Measurements from ENCODE around the gene ESRP2.

Gene ESRP2

DNA sequence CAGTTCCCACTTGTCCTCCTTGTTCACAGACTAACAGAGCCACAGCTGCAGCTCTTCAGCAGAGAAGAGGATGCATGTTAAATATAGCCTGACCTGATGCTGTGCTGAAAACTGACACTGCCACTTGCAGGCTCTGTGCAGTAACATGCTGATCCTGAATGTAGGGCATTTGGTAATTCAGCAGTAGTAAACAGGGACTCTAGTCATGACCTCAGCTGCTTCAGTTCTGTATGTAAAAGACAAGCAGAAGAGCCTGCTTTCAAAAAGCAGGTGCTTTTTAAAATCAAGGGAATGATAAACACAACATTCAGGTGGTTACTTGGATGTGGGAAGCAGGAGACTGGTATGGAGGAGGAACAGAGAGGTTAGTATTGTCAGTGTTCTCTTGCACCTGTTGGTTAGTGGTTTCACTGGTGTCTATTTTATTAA, 33.8 kb downstream of the ESRP2 start:
- no peak overlapping the region for H3K4me3 ChIP-seq (replicated peaks in 1 of 2; ENCODE audit: low read depth in 2 of 2, low read length in 2 of 2)
- TF ChIP-seq, protein P1, sequence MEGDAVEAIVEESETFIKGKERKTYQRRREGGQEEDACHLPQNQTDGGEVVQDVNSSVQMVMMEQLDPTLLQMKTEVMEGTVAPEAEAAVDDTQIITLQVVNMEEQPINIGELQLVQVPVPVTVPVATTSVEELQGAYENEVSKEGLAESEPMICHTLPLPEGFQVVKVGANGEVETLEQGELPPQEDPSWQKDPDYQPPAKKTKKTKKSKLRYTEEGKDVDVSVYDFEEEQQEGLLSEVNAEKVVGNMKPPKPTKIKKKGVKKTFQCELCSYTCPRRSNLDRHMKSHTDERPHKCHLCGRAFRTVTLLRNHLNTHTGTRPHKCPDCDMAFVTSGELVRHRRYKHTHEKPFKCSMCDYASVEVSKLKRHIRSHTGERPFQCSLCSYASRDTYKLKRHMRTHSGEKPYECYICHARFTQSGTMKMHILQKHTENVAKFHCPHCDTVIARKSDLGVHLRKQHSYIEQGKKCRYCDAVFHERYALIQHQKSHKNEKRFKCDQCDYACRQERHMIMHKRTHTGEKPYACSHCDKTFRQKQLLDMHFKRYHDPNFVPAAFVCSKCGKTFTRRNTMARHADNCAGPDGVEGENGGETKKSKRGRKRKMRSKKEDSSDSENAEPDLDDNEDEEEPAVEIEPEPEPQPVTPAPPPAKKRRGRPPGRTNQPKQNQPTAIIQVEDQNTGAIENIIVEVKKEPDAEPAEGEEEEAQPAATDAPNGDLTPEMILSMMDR (IDR thresholded peaks at IDR 0.05; ENCODE audit: low read depth, low read length) = no peak
- peak in 1 of 2 donors; percentile 18 for DNase-seq (ENCODE audit: low read depth in 2 of 2)

DNA sequence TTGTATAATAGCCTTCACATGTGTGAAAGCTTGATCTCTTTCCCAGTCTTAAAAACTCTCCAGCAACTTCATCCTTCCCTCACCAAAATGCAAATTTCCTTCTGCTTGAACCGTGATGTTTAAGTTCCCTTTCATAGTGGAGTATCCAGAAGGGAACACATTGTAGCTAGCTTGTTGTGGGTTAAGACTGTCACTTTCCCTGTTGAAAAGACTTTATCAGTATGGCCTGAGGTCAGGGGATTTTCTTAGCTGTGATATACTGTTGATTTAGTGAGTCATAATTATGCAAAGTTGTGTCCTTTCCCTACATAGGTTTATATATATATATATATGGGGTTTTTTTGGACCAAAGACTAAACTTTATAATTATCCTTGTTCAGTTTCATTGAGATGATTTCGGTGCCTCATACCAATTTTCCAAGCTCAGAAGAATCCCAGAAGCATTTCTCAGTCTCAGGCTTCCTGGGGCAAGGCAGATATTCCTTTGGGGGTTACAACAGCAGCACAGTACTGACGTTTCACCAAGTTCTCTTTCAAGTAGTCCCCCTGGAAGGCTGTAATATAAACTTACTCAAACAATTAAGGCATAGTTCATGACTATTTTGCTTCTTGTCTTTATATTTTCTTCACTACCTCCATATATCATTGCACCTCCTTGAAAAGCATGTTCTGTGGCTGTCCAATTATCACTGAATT, 35.7 kb downstream of the ESRP2 start:
- TF ChIP-seq, protein P1 (IDR thresholded peaks at IDR 0.05; ENCODE audit: low read depth, low read length) = no peak
- peak; percentile 56 to 68 for DNase-seq (ENCODE audit: low read depth in 2 of 2)
- H3K4me3 ChIP-seq (replicated peaks in 1 of 2; ENCODE audit: low read depth in 2 of 2, low read length in 2 of 2) = no peak overlapping the region

DNA sequence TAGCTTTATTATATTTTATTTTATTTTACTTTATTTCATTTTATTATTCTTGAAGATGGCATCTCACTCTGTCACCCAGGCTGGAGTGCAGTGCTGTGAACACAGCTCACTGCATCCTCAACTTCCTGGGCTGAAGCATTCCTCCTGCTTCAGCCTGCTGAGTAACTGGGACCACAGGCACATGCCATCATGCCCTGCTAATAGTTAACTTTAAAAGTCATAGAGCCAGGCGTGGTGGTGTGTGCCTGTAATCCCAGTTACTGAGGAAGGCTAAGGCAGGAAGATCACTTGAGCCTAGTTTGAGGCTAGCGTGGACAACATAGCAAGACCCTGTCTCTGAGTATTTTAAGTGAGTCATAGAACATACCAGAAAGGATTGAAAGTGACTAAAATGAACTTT, 38.7 kb downstream of the ESRP2 start:
- H3K4me3 ChIP-seq (replicated peaks in 1 of 2; ENCODE audit: low read depth in 2 of 2, low read length in 2 of 2) = no peak overlapping the region
- TF ChIP-seq, protein P1 (IDR thresholded peaks at IDR 0.05; ENCODE audit: low read depth, low read length) = no peak
- peak in 1 of 2 donors; percentile 37 for DNase-seq (ENCODE audit: low read depth in 2 of 2)

DNA sequence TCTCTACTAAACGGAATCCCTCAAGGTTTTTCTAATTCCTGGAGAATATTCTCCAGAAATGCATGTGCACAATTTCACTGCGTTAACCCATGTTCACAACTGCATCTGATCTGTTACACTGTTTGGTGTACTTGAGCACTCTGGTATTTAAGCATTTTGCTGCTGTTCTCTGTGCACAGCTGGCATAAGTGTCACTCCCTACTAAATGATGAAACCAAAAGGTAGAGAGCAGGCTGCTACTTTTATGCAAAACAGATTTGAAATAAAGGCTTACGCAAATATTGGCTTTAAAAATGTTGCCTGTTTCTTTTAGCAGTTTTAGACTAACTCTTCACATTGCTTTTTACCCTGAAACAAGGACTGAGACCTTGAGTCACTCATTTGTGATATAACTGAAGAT, 41.7 kb downstream of the ESRP2 start:
- TF ChIP-seq, protein P1 (IDR thresholded peaks at IDR 0.05; ENCODE audit: low read depth, low read length) = no peak
- no peak for DNase-seq (ENCODE audit: low read depth in 2 of 2)
- H3K4me3 ChIP-seq (replicated peaks in 1 of 2; ENCODE audit: low read depth in 2 of 2, low read length in 2 of 2) = no peak overlapping the region

DNA sequence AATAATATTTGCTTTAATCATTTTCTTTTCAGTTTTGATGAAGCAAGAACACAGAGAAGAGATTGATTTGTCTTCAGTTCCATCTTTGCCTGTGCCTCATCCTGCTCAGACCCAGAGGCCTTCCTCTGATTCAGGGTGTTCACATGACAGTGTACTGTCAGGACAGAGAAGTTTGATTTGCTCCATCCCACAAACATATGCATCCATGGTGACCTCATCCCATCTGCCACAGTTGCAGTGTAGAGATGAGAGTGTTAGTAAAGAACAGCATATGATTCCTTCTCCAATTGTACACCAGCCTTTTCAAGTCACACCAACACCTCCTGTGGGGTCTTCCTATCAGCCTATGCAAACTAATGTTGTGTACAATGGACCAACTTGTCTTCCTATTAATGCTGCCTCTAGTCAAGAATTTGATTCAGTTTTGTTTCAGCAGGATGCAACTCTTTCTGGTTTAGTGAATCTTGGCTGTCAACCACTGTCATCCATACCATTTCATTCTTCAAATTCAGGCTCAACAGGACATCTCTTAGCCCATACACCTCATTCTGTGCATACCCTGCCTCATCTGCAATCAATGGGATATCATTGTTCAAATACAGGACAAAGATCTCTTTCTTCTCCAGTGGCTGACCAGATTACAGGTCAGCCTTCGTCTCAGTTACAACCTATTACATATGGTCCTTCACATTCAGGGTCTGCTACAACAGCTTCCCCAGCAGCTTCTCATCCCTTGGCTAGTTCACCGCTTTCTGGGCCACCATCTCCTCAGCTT, 45.0 kb downstream of the ESRP2 start:
- no peak for DNase-seq (ENCODE audit: low read depth in 2 of 2)
- TF ChIP-seq, protein P1 (IDR thresholded peaks at IDR 0.05; ENCODE audit: low read depth, low read length) = no peak
- no peak overlapping the region for H3K4me3 ChIP-seq (replicated peaks in 1 of 2; ENCODE audit: low read depth in 2 of 2, low read length in 2 of 2)

DNA sequence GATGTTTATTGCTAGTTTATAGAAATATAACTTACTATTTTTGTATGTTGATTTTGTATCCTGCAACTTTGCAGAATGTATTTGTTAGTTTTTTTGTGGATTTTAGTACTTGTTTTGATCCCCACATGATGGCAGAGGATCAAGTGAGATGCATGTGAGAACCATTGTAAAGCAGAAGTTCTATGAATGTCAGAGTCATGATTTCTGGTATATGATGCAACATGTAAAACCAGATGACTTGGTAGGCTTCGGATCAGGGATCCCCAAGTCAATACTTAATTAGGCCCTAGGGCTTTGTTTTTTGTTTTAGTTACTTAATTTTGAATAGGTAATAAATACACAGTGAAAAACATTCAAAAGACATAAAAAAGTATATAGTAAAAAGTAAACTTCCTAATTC, 45.8 kb downstream of the ESRP2 start:
- TF ChIP-seq, protein P1 (IDR thresholded peaks at IDR 0.05; ENCODE audit: low read depth, low read length) = no peak
- no peak for DNase-seq (ENCODE audit: low read depth in 2 of 2)

More for the DNA sequence above, 45.8 kb downstream of the ESRP2 start:
- no peak overlapping the region for H3K4me3 ChIP-seq (replicated peaks in 1 of 2; ENCODE audit: low read depth in 2 of 2, low read length in 2 of 2)

All from cardiac fibroblast (primary cell).